CD1c-positive myeloid dendritic cell (primary cell): ENCODE data around the gene INTU.
A peak's percentile ranks its signal among the peaks of the same experiment; 100 is the strongest.
"Not testable (repeated sequence)": the region's sequence is repeated elsewhere in the genome, so short reads cannot be mapped to it uniquely, and the experiment has no call there.

ENCODE experiments used
- DNase-seq: peaks from one replicate; pipeline ENCODE4 v3.0.0-alpha.2; 2016; ENCODE audit errors: extremely low spot score

The INTU gene

DNA sequence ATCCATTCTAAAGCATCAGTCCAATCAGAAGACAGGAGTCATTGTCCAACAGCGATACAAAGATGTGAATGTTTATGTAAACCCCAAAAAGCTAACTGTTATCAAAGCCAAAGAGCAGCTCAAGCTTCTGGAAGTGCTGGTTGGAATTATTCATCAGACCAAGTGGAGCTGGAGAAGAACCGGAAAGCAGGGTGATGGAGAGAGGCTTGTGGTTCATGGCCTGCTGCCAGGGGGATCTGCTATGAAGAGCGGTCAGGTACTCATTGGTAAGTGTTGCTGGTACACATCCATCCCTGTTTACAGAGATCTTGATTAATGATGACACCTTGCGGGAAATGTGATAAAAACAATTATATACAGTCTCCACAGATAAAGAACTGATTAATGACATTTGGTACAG is 11.0 kb downstream of the INTU start:
- DNase-seq = no peak

DNA sequence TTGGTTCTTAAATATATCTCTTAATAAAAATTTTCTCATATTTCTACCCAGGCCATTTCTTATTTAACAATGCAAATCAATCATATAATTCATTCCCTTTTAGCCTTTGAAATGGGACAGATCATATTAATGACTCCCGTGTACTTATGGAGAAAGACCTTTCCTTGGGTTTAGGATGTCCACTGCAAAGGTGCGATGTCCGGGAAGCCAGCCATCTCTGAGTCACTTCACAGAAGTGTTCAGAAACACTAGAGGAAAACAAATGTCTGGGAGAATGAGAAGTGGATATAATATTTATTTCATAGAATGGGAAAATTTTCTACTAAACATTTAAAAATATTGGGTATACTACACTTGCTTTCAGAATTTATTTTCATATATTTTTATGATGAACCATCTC is 15.3 kb downstream of the INTU start:
- DNase-seq = no peak

DNA sequence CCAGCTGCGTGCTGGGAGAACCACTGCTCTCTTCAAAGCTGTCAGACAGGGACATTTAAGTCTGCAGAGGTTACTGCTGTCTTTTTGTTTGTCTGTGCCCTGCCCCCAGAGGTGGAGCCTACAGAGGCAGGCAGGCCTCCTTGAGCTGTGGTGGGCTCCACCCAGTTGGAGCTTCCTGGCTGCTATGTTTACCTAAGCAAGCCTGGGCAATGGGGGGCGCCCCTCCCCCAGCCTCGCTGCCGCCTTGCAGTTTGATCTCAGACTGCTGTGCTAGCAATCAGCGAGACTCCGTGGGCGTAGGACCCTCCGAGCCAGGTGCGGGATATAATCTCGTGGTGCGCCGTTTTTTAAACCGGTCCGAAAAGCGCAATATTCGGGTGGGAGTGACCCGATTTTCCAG is 22.8 kb downstream of the INTU start:
- not testable (repeated sequence) for DNase-seq

DNA sequence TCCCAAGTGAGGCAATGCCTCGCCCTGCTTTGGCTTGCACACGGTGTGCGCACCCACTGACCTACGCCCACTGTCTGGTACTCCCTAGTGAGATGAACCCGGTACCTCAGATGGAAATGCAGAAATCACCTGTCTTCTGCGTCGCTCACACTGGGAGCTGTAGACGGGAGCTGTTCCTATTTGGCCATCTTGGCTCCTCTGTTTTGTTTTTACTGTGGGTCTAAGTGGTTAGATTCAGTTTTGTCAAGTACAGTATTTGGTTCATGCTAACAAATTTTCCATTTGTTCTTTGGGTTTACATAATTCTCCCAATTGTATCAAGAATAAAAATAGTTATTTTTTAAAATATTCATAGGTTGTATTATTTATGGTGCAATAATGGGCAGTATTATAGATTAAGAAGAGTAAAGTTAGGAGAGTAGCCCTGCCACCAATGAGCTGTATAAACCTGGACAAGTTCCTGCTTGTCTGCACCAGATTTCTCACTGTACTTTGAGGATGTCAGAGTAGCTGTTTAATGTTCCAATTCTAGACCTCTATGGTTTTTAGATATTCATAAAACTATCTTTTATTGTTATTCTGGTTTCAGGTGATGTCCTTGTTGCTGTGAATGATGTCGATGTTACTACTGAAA is 23.4 kb downstream of the INTU start:
- DNase-seq = no peak

DNA sequence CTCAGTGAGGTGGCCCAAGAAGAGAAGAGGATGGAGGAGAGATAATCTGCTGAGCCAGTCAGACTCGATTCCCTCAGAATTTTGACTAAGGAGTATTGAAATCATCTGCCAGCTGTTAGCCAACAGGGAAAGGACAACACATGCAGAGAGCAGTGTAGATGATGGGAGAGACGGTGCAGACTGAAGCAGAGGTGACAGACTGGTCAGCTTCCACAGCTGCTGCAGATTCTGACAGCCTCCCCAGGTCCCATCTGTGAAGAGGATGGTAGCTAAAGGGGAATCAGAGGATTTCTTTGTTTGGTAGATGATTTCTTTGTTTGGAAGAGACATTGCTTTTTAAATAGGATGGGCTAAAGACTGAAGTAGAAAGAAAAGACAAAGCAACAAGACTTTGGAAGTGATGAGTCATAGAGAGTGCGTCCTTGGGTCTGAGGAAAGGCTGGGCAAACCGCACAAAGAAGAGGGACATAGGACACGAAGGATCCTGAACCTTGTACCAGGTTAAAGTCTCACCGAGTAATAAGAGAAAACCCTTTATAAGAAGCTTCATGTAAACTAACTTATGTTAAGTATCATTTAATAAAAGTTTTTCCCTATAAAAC is 27.6 kb downstream of the INTU start:
- DNase-seq = no peak

DNA sequence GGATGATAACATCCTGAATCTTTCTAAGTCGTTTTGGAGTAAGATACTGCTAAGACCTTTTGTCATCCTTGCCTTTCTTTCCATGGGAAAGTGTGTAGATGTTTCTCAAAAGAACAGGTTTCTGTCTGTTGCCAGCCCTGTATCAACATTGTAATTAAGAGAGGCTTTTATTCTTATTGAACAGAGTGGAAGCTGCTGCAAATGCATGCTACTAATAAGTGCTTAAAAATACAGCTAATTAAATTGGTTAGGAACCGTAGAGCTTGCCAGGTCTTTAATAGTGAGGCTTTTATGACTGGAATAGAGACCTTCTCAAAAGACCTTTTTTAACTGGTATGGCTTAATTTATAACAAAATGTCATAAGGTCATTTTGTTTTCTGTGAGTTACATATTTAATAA is 34.4 kb downstream of the INTU start:
- DNase-seq = no peak

DNA sequence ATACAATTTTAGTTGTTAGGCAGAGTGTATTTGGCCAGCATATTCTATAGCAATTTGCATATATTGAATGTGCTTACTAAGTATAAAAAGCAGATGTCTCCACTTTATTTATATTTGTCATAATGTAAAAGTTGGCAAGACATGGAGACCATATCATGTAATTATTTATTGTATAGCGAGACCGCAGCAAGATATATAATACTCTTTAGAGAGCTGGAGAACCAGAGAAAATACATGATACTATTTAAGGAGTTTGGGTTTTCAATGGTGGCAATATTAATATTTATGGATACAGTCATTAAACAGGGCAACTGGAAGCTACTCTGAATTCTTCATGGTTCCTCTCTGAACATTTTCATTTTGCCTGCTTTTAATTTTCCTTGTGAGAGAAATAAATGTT is 35.0 kb downstream of the INTU start:
- no peak for DNase-seq

DNA sequence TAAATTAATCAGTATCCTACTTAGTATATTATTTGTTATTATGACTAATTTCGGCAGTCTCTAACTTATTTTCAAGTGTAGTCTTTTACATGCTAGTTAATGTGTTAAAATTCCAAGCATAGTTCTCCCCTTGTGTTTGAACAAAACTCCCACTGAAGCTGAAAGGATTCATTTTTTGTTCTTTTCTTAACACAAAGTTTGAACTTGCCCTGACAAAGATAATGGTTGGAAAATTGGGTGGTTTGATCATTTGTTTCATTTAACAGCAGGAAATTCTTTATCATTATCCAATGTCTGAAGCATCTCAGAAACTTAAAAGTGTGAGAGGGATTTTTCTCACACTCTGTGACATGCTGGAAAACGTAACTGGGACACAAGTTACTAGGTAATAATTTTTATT is 36.0 kb downstream of the INTU start:
- DNase-seq = no peak

DNA sequence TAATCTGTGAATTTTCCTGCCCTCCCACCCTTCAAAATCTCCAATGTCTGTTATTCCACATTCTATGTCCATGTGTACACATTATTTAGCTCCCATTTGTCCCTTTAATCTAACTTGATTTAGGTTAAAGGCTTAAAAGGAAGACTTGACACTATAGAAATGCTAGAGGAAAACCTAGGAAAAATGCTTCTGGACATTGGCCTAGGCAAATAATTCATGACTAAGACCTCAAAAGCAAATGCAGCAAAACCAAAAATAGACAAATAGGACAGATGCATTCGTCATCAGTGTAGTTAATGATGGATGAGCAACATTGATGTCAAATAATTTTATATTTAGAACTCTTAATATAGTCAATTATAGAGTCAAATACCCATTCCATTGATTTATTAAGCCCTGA is 36.9 kb downstream of the INTU start:
- DNase-seq = no peak

DNA sequence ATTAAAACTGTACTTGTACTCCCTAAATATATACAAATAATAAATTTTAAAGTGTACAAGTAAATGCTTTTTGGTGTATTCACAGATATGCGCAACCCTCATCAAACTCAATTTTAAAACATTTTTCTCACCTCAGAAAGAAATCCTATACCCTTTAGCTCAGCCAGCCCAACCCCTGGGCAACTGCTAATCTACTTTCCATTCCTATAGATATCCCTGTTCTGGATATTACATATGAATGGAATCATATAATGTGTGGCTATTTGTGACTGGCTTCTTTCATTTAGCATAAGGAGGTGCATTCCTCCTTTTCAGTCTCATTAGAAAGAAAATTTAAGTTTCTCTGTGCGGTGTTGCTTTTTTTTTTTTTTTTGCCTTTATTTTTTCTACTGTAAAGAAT is 39.4 kb downstream of the INTU start:
- no peak for DNase-seq

DNA sequence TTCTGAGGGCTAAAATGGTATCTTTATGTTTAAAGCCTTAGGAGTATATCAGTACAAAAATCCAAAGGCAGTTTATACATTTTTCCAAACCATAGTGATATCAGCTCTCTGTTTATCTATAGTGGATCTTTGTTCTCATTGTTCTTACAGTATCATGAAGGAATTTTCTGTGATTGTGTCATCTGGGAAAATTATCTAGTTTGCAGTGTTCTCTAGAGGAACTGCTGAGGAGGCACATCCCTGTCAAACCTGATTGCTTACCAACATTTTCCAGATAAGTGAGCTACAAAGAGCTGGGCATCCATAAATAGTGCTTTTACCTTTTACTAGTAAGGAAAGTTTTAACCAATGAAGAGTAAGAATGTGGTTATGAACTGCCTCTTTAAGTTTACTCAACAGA is 52.5 kb downstream of the INTU start:
- DNase-seq = no peak

DNA sequence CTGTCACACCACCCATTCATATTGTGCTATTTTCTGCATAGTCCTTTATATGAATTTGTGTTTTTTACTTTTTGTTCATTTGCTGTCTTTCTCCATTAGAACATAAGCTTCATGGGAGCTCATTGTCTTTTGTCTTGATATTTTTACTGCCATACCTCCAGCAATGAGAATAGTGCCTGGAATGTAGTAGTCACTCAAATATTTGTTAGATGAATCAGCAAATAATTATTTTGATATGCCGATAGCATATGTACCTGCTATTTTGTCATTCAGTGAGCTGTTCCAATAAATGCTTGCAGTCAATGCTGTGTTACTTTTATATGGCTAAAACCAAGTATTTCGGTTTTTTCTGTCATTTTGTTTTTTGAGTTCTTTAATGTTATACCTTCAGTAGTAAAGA is 53.9 kb downstream of the INTU start:
- no peak for DNase-seq

DNA sequence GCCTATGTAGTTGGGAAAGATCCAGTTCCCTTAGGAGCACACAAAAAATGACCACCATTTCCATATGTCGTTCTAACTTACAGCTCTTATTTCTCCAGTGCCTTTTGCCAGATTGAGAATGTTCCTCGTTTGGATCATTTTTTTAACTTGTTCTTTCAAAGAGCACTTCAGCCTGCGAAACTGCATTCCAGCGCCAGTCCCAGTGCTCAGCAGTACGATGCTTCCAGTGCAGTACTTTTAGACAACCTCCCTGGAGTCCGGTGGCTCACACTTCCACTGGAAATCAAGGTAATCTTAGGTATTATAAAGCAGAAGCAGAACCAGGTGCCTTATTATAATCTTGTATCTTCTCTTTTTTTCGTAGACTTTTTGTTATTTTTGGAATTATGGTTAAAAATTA is 54.8 kb downstream of the INTU start:
- no peak for DNase-seq

DNA sequence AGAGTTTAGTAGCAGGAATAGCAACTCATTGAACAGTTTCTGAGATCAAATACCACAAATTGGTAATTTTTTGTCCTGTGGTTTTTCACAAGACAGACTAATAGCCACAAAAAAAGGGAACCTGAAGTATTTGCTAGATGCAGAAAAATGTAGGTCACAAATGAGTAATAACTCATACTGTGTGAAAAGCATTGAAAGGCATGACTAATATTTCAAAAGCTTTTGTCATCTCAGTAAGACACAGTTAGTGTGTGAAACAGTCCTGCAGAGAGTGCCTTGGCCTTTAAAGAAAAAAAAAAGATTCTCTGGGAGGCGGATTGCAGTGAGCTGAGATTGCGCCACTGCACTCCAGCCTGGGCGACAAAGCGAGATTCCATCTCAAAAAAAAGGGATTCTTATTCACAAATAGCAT is 66.0 kb downstream of the INTU start:
- DNase-seq = peak; percentile 82

DNA sequence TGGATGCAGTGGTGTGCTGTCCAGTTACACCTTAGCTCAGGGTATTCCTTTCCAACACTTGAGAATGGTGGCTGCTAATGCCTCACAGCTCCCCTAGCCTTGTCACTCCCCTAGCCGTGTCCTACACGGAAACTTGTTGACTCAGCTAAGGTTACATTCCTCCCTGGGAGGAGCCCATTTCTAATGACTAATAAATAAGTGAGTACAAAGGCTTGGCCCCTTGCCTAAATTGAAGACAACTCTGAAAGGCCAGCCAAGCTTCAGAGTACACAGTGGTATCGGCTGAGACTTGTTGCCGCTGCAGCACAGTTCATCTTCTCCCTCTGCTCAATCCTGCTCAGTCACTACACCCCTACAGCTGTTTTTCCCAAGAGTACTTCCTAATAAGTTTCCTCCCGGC is 76.2 kb downstream of the INTU start:
- no peak for DNase-seq

DNA sequence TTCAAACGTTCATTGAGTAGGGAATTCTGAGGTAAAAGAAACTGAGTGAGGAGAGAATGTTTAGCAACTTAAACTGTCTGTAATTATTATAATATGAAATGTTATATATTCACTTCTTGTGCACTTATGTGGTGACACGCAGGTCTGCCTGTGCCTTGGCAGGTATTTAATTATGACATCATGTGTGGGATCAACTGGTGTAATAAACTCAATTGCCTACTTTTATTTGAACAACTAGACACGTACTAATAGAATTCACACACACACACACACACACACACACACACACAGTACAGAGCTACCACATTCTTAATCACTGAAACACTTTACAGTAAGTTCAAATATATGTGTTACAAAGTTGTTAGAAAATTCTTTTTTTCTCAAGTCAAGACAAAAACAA is 76.7 kb downstream of the INTU start:
- DNase-seq = no peak

DNA sequence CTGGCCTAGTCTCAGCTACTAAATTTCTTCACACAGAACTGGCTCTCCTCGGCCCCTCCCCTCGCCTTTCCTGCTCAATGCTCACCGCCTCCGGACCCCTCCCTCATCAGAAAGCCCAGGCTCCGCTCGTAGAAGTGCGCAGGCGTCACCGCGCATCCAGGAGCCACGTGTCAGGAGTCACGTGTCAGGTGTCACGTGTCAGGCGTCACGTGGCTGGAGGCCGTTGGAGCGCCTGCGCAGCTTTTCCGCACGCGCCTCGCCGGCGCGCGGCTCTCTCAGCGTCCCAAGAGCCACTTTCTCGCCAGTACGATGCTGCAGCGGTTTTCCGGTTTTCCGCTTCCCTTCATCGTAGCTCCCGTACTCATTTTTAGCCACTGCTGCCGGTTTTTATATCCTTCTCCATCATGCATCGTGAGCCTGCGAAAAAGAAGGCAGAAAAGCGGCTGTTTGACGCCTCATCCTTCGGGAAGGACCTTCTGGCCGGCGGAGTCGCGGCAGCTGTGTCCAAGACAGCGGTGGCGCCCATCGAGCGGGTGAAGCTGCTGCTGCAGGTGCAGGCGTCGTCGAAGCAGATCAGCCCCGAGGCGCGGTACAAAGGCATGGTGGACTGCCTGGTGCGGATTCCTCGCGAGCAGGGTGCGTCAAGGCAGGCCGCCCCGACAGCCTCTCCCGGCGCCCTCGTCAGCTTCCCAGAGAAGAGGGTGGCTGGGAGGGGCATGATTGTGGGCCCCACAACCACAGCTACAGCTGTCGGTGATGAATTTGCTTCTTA is 97.6 kb downstream of the INTU start, which contains the start of gene SLC25A31:
Gene SLC25A31 (plus strand): TSS at position 259 of the 772 bp plus-strand sequence. CDS start 146 bp downstream, at position 405.
- no peak for DNase-seq

DNA sequence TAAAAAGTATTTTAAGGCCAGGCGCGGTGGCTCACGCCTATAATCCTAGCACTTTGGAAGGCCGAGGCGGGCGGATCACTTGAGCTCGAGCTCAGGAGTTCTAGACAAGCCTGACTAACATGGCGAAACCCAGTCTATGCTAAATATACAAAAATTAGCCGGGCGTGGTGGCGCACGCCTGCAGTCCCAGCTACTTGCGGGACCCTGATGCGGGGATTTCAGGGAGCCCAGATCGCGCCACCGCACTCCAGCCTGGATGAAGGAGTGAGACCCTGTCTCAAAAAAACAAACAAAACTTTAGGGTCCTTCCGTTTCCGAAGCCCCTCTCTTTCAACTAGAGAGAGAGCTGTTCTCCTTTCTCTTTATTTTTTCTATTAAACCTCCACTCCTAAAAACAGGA is 98.6 kb downstream of the INTU start:
- no peak for DNase-seq

DNA sequence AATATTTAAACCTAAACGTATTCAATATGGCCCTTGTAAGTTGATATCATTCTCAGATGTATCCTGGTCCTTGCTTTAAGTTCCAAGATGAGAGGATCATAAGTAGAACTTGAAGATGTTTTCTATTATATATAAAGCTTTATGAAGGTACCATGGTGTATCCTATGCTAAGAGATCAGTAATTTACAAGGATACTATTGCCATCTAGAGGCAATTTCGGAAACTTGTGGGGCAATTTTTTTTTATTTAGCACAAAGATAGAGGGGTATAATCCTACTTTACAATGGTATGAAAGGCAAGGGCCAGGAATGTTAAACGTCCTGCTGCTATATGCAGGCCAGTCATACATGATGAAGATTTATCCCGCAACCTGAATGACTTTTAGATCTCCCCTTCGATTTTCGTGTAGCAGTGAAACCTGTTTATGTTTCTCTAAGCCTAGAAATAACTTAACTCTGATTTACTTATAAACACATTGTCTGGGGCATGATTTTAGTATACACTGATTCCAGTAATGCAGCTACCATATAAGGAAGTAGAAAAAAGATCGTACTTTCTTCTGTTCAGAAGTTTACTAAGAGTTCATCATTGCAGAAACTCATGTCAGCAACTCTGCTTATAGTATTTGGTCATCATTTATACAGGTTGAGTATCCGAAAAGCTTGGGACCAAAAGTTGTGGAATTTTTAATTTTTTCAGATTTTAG is 100.0 kb downstream of the INTU start:
- DNase-seq = peak; percentile 55

DNA sequence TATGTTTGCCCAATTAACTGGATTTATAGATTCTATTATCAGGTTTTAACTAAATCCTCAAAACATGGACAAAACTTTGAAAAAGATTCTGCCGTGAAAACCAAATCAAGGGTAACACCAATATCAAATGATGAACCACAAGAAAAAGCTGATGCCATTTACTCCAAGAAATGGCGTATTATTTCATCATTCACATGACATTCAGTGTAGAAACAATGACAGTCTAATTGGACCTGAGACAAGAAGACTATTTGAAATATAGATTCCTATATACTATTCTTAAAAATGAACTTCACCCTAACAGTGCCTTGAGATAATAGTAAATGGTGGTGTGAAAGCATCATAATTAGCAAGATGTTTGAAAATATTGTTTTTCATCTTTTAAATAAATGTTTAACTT is 102.2 kb downstream of the INTU start:
- no peak for DNase-seq

DNA sequence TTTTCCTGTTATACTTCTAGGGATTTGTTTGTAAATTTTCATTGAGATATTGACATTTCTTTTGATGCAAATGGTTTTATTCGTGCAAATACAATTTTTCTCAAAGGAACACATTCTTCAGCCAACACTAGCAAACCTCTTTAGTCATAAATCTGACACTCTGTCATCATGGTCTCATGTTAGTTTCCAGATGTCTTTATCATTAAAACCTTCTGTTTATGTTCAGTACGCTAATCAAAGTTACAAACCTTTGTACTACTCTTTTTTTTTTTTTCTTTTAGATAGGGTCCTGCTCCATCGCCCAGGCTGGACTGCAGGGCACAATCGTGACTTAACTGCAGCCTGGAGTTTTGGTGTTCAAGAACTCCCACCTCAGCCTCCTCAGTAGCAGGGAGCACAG is 104.5 kb downstream of the INTU start:
- DNase-seq = no peak

DNA sequence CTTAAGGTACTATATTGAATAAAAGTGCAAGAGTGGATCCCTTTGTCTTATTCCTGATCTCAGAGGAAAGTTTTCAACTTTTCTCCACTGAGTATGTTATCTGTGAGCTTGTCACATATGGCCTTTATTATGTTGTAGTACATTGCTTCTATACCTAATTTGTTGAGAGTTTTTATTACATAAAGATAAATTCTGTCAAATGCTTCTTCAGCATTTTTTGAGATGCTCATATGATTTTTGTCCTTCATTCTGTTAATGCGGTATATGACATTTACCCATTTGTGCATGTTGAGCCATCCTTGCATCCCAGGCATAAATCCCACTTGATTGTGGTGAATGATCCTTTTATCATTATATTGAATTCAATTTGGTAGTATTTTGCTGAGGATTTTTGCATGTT is 108.5 kb downstream of the INTU start:
- DNase-seq = no peak

DNA sequence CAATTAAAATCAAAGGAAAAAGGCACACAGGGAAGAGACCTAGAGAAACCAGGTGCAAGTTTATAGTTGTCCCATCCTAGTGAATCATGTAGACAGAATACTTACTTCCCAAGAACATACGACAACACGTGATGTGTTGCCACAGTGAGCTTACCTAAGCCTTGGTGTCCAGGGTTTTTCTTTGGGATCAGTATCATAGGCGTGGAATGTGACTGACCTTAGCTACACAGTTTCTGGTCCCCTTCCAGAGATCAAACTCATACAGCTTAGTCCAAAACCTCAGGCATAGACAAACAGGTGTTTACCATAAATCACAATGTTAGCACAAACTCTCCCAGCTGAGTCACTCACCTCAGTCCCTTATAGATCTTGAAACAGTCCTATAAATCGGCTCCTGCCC is 115.1 kb downstream of the INTU start:
- no peak for DNase-seq
